Upper lobe of left lung (tissue), 6 donors: ENCODE data around the gene RABL2A. TPM values are rescaled to one million over a fixed set of nuclear protein-coding genes. Genes with fewer than 3 reads are reported as not detected.
"Not testable (repeated sequence)": the region's sequence is repeated elsewhere in the genome, so short reads cannot be mapped to it uniquely, and the experiment has no call there.

Experiments
- ATAC-seq, 2 donors: fragments of 200-7000 bp; cut with Tn5 transposase; one replicate each; pipeline ENCODE4 v1.9.1; 2022; ENCODE audit warnings: mild to moderate bottlenecking in 2 of 2, moderate library complexity in 2 of 2; ENCODE audit not compliant: low FRiP score in 2 of 2
- DNase-seq, 2 donors: peaks; one replicate each; pipeline ENCODE4 v3.0.0-alpha.2; 2019 to 2020
- H3K27ac ChIP-seq, 4 donors: fragments of 200-600 bp; sonication (generic); one replicate each; pipeline ENCODE4 v1.5.1; 2016 to 2019
- H3K27me3 ChIP-seq, 4 donors: fragments of 200-600 bp; sonication (generic); one replicate each; pipeline ENCODE4 v1.5.1; 2017 to 2019
- H3K36me3 ChIP-seq, 4 donors: fragments of 200-600 bp; sonication (generic); one replicate each; pipeline ENCODE4 v1.5.1; 2016 to 2019
- H3K4me1 ChIP-seq, 4 donors: fragments of 200-600 bp; sonication (generic); one replicate each; pipeline ENCODE4 v1.5.1; 2018 to 2019
- H3K4me3 ChIP-seq, 4 donors: fragments of 200-600 bp; sonication (generic); one replicate each; pipeline ENCODE4 v1.5.1; 2017 to 2019; ENCODE audit warnings: mild to moderate bottlenecking in 2 of 4, moderate library complexity in 1 of 4
- H3K9me3 ChIP-seq, 4 donors: fragments of 200-600 bp; sonication (generic); one replicate each; pipeline ENCODE4 v1.5.1; 2018 to 2019
- CTCF ChIP-seq, 6 experiments: fragments of 450-650 bp in 4 of 6; fragments of 200-600 bp in 2 of 6; sonication (generic) in 2 of 6; IDR thresholded peaks; one replicate each; pipeline ENCODE4 v1.5.1; 2016 to 2019; ENCODE audit warnings: antibody characterized with exemption in 6 of 6
- EP300 ChIP-seq, 4 donors: sonication (generic); formaldehyde crosslinking; IDR thresholded peaks; one replicate each; pipeline ENCODE4 v1.5.1; 2017; ENCODE audit warnings: antibody characterized with exemption in 4 of 4, control low read depth in 2 of 4
- POLR2AphosphoS5 ChIP-seq, 2 donors: sonication (generic); formaldehyde crosslinking; IDR thresholded peaks; one replicate each; pipeline ENCODE4 v1.5.1; 2017; ENCODE audit warnings: antibody characterized with exemption in 2 of 2
- WGBS, 2 donors: methylation state at CpG; one replicate each; pipeline ENCODE4 v1.1.5; 2017 to 2018; 5-methylcytosine and 5-hydroxymethylcytosine counted together
- small RNA-seq, 4 donors: library from RNA; depleted of rRNA; stranded (forward); fragments of <200 nt; gene quantifications; one replicate each; pipeline ENCODE3, GENCODE V24; 2016
- total RNA-seq, 6 donors: library from RNA; depleted of rRNA in 4 of 6; stranded (reverse); fragments of >200 nt in 4 of 6; gene quantifications; one replicate each; pipeline versions ENCODE4 v1.1.0 to v1.2.1, GENCODE V29; 2016 to 2021
- donor health status: DM: no; HTN: no; CAD: no; lungs with moderate emphysema.
- donor health status: DM: no; HTN: yes; CAD: no; lungs with severe emphysema.

The RABL2A gene
- total RNA-seq, 6 donors from 2014 or later, result 16.3 to 61.8 (median 23.0) TPM

- no peak overlapping the region for H3K4me3 ChIP-seq
- ATAC-seq (no peak), DNase-seq (no peak)
- WGBS, 2 donors, result 74 to 81% methylated on average over 2 of the region's 2 CpGs
- H3K4me1 ChIP-seq, result no peaks in the 10 kb centered on the region
- H3K27ac ChIP-seq, result no peak overlapping the region
- TF ChIP-seq EP300 (IDR thresholded peaks at IDR 0.05) (no peak), CTCF (IDR thresholded peaks at IDR 0.05) (no peak), POLR2AphosphoS5 (IDR thresholded peaks at IDR 0.05) (no peak)
- no peaks in the 10 kb centered on the region for H3K27me3 ChIP-seq
- H3K9me3 ChIP-seq, result no peaks in the 10 kb centered on the region
- no peaks in the 10 kb centered on the region for H3K36me3 ChIP-seq
Observed at GRCh38 chr2:113686537-113686936, 59.5 kb downstream of the RABL2A start.

DNA sequence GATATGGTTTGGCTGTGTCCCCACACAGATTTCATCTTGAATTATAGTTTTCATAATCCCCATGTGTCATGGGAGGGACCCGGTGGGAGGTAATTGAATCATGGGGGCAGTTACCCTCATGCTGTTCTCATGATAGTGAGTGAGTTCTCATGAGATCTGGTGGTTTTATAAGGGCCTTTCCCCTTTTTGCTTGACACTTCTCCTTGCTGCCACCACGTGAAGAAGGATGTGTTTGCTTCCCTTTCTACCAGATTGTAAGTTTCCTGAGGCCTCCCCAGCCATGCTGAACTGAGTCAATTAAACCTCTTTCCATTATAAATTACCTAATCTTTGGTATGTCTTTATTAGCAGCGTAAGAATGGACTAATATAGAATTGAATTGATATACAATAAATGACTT lies 63.8 kb downstream of the RABL2A start:
- H3K36me3 ChIP-seq, H3K4me1 ChIP-seq, DNase-seq, ATAC-seq, H3K4me3 ChIP-seq, H3K9me3 ChIP-seq, H3K27me3 ChIP-seq, H3K27ac ChIP-seq: not testable (repeated sequence)
- 55 to 70% methylated on average over 3 of the region's 3 CpGs for WGBS, 2 donors

Small RNA genes within 50 kb of the gene (small RNA-seq; reads per million reads assigned to genes)
- 0 reads per million in 4 donors for gene MIR1302-3
- 0 reads per million in 4 donors for gene RNU6-744P

Other genes with a start within 250 kb of the RABL2A start
- 10 to 100 TPM; 14.1 to 46.1 (median 34.1) TPM for gene ZNG1B, start 189.6 kb upstream of the RABL2A start, total RNA-seq
- gene FOXD4L1, start 128.6 kb upstream of the RABL2A start, total RNA-seq, result 1 to 10 TPM in 2 of 6 donors, under 1 TPM in 4; 0.22 to 1.6 (median 0.70) TPM
- gene SLC35F5, start 129.4 kb downstream of the RABL2A start, total RNA-seq, result 100 to 1,000 TPM in 1 of 6 donors, 10 to 100 TPM in 5; 38.8 to 118 (median 65.8) TPM